Adrenal gland (tissue), 12 donors: ENCODE results near the gene GRAMD1A. TPM values are rescaled to one million over a fixed set of nuclear protein-coding genes. Genes with fewer than 3 reads are reported as not detected.
"Not testable (repeated sequence)": the region's sequence is repeated elsewhere in the genome, so short reads cannot be mapped to it uniquely, and the experiment has no call there.

Experiments used
- DNase-seq, 7 donors: peaks; one replicate each; pipeline ENCODE4 v3.0.0-alpha.2; 2019 to 2020
- H3K27ac ChIP-seq, 5 donors: fragments of 200-600 bp; sonication (generic) in 4 of 5; 1 replicate in 3 of 5; 2 replicates in 2 of 5; pipeline versions ENCODE4 v1.5.1 to v1.8.0; 2016 to 2020; ENCODE audit warnings: mild to moderate bottlenecking in 1 of 5
- H3K27me3 ChIP-seq: fragments of 200-600 bp; 2 replicates; pipeline ENCODE4 v1.8.0; 2021
- H3K36me3 ChIP-seq, 2 donors: fragments of 200-600 bp; replicated peaks in 1 of 2; 1 replicate in 1 of 2; 2 replicates in 1 of 2; pipeline versions ENCODE4 v1.5.1 to v1.8.0; 2018 to 2022
- H3K4me1 ChIP-seq, 2 donors: fragments of 200-600 bp; replicated peaks in 1 of 2; 1 replicate in 1 of 2; 2 replicates in 1 of 2; pipeline versions ENCODE4 v1.5.1 to v1.8.0; 2018 to 2021
- H3K4me3 ChIP-seq, 4 donors: fragments of 200-600 bp; sonication (generic) in 3 of 4; one replicate each; pipeline ENCODE4 v1.5.1; 2016 to 2018
- H3K9me3 ChIP-seq, 3 donors: fragments of 200-600 bp; sonication (generic) in 1 of 3; replicated peaks in 1 of 3; 1 replicate in 2 of 3; 2 replicates in 1 of 3; pipeline versions ENCODE4 v1.5.1 to v1.8.0; 2016 to 2021
- CTCF ChIP-seq, 6 experiments: fragments of 450-650 bp in 4 of 6; fragments of 200-600 bp in 2 of 6; sonication (generic) in 1 of 6; IDR thresholded peaks; 1 replicate in 5 of 6; 2 replicates in 1 of 6; pipeline versions ENCODE4 v1.5.1 to v1.8.0; 2016 to 2021; ENCODE audit warnings: antibody characterized with exemption in 6 of 6, mild to moderate bottlenecking in 2 of 6, moderate library complexity in 1 of 6
- POLR2A ChIP-seq, 2 donors: fragments of 450-650 bp; IDR thresholded peaks; one replicate each; pipeline ENCODE4 v1.6.1; 2017; ENCODE audit warnings: antibody characterized with exemption in 2 of 2, mild to moderate bottlenecking in 2 of 2, moderate library complexity in 1 of 2
- WGBS, 4 donors: extraction: QIAGEN DNeasy Blood & Tissue Kit in 2 of 4; methylation state at CpG; one replicate each; pipeline versions ENCODE4 v1.1.5 to v1.1.7; 2013 to 2017; 5-methylcytosine and 5-hydroxymethylcytosine counted together
- intact Hi-C, 2 donors: fragments of 100-400 bp; cut with DNase I; formaldehyde crosslinking; loops; one replicate each; pipeline versions ENCODE4 v1.14.1 to v1.15.0; 2022 to 2023
- polyA plus RNA-seq, 3 donors: library from polyadenylated mRNA; stranded (reverse); fragments of 200-250 nt in 2 of 3; fragments of 350-450 nt in 1 of 3; fragmentation: Illumina TruSeq in 1 of 3; extraction: RNeasy Lipid Tissue Mini Kit (QIAGEN cat#74804) in 1 of 3; gene quantifications; one replicate each; pipeline ENCODE4 v1.2.3, GENCODE V29; 2013 to 2014
- total RNA-seq, 9 donors: library from RNA; depleted of rRNA in 4 of 9; stranded (reverse); fragments of >200 nt in 4 of 9; fragments of 120-200 nt in 1 of 9; fragmentation: NEBNext Ultra II Directional in 1 of 9; extraction: Animal tissue kit (Norgen Biotek cat#: 25700) in 1 of 9; gene quantifications; one replicate each; pipeline versions ENCODE4 v1.1.0 to v1.2.4, GENCODE V29; 2013 to 2023
- donor health status: healthy with polysubstance abuse.
- donor health status: Bipolar disorder and iron deficiency.
- donor health status: DM: yes; HTN: yes; CAD: no.
- donor health status: DM: no; HTN: no; CAD: no.
- donor health status: DM: no; HTN: no; CAD: no.
- donor health status: DM: yes; HTN: yes; CAD: no.

Gene GRAMD1A
- total and polyA plus RNA-seq, 12 donors, result 31.2 to 125 (median 77.2) TPM

GRCh38 chr19:35027851-35028599, 27.9 kb downstream of the GRAMD1A start:
- WGBS, 4 donors, result 80 to 93% (median 85%) methylated on average over 2 to 7 of the region's 7 CpGs
- H3K4me3 ChIP-seq, result no peak overlapping the region
- no peak for DNase-seq
- peaks cover 0 to 45% of the 10 kb centered on the region in 2 donors for H3K36me3 ChIP-seq
- peaks cover 5 to 9% of the 10 kb centered on the region in 2 donors for H3K4me1 ChIP-seq
- H3K27me3 ChIP-seq, result no peaks in the 10 kb centered on the region
- intact Hi-C loops, result no loop called here
- TF ChIP-seq CTCF (IDR thresholded peaks at IDR 0.05) (no peak), POLR2A (IDR thresholded peaks at IDR 0.05) (no peak)
- no peaks in the 10 kb centered on the region for H3K9me3 ChIP-seq
- H3K27ac ChIP-seq, result no peak overlapping the region

- DNase-seq, H3K27me3 ChIP-seq, intact Hi-C loops, H3K4me3 ChIP-seq, H3K9me3 ChIP-seq, H3K4me1 ChIP-seq, H3K27ac ChIP-seq: not testable (repeated sequence)
- WGBS, 4 donors, result 82 to 86% (median 84%) methylated on average over 3 of the region's 3 CpGs
- peaks cover 0 to 40% of the 10 kb centered on the region in 2 donors for H3K36me3 ChIP-seq
Measured at GRCh38 chr19:35028600-35028885, 28.4 kb downstream of the GRAMD1A start.

- H3K4me3 ChIP-seq, intact Hi-C loops, DNase-seq, H3K27ac ChIP-seq, H3K4me1 ChIP-seq, H3K27me3 ChIP-seq, H3K9me3 ChIP-seq: not testable (repeated sequence)
- WGBS, 4 donors, result 67 to 74% (median 71%) methylated on average over 11 of the region's 11 CpGs
- peaks cover 0 to 32% of the 10 kb centered on the region in 2 donors for H3K36me3 ChIP-seq
Measured at GRCh38 chr19:35029275-35029736, 29.2 kb downstream of the GRAMD1A start.

- intact Hi-C loops, result no loop called here
- 13 to 29% (median 20%) methylated on average over 9 to 11 of the region's 11 CpGs for WGBS, 4 donors
- Histone ChIP-seq H3K4me1 (peaks cover 5 to 9% of the 10 kb centered on the region in 2 donors), H3K9me3 (no peaks in the 10 kb centered on the region), H3K36me3 (peaks cover 0 to 27% of the 10 kb centered on the region in 2 donors), H3K4me3 (peak overlapping the region in 1 of 4 donors; percentile 81), H3K27ac (peak overlapping the region in 1 of 5 donors; percentile 74), H3K27me3 (no peaks in the 10 kb centered on the region)
- TF ChIP-seq CTCF (IDR thresholded peaks at IDR 0.05) (no peak), POLR2A (IDR thresholded peaks at IDR 0.05) (no peak)
- DNase-seq, result no peak
Measured at GRCh38 chr19:35029737-35030256, 29.7 kb downstream of the GRAMD1A start.

- peak within 1 kb of the TSS in 1 of 5 donors; percentile 74 for H3K27ac ChIP-seq
- H3K4me3 ChIP-seq, result peak within 1 kb of the TSS in 3 of 4 donors; percentile 11 to 81 (median 37)
- TF ChIP-seq CTCF (IDR thresholded peaks at IDR 0.05), result no peak
- TF ChIP-seq POLR2A (IDR thresholded peaks at IDR 0.05), result no peak
- peaks cover 5 to 9% of the 10 kb centered on the region in 2 donors for H3K4me1 ChIP-seq
- peaks cover 0 to 20% of the 10 kb centered on the region in 2 donors for H3K36me3 ChIP-seq
- DNase-seq, result peak in 6 of 7 donors; percentile 66 to 84 (median 72)
- no peaks in the 10 kb centered on the region for H3K9me3 ChIP-seq
- WGBS, 4 donors, result 0 to 1% (median 1%) methylated on average over 9 to 117 of the region's 118 CpGs; no CpG with 5 or more reads in 1 of the 4 donors
- H3K27me3 ChIP-seq, result no peaks in the 10 kb centered on the region
- intact Hi-C loops, result no loop called here
Measured at GRCh38 chr19:35030257-35031071, 30.3 kb downstream of the GRAMD1A start, which contains the start of gene SCN1B. TSS of gene SCN1B (plus strand) at chr19:35030470. CDS start at chr19:35030821, 351 bp downstream.
